Ishikawa (cell line): ENCODE data around the gene UFL1.
A peak's percentile ranks its signal among the peaks of the same experiment; 100 is the strongest.

Source experiments
- CEBPB ChIP-seq: IDR thresholded peaks from 2 replicates; pipeline ENCODE4 v1.6.1; 2012
- CREB1 ChIP-seq: IDR thresholded peaks from 2 replicates; pipeline ENCODE4 v1.6.1; 2012; ENCODE audit warnings: low read depth
- EGR1 ChIP-seq: IDR thresholded peaks from 2 replicates; pipeline ENCODE4 v1.6.1; 2012
- EP300 ChIP-seq: IDR thresholded peaks from 2 replicates; pipeline ENCODE4 v1.6.1; 2012; ENCODE audit warnings: borderline replicate concordance
- FOXM1 ChIP-seq: IDR thresholded peaks from 2 replicates; pipeline ENCODE4 v1.6.1; 2012; ENCODE audit warnings: low read depth, borderline replicate concordance
- NFIC ChIP-seq: IDR thresholded peaks from 2 replicates; pipeline ENCODE4 v1.6.1; 2012
- RAD21 ChIP-seq: IDR thresholded peaks from 2 replicates; pipeline ENCODE4 v1.6.1; 2012; ENCODE audit warnings: low read depth
- TAF1 ChIP-seq: IDR thresholded peaks from 2 replicates; pipeline ENCODE4 v1.6.1; 2012; ENCODE audit warnings: low read depth, mild to moderate bottlenecking
- TCF12 ChIP-seq: IDR thresholded peaks from 2 replicates; pipeline ENCODE4 v1.6.1; 2012; ENCODE audit warnings: low read depth
- TEAD4 ChIP-seq: IDR thresholded peaks from 2 replicates; pipeline ENCODE4 v1.6.1; 2012
- YY1 ChIP-seq: IDR thresholded peaks from 2 replicates; pipeline ENCODE4 v1.6.1; 2012; ENCODE audit warnings: low read depth
- ZBTB7A ChIP-seq: IDR thresholded peaks from 2 replicates; pipeline ENCODE4 v1.6.1; 2012; ENCODE audit warnings: low read depth
- TF ChIP-seq, protein P1 (sequence below): IDR thresholded peaks from 2 replicates; pipeline ENCODE4 v1.6.1; 2012
- TF ChIP-seq, protein P2 (sequence below): IDR thresholded peaks from 2 replicates; pipeline ENCODE4 v1.6.1; 2012; ENCODE audit warnings: low read depth, mild to moderate bottlenecking
- TF ChIP-seq, protein P3 (sequence below): IDR thresholded peaks from 2 replicates; pipeline ENCODE4 v1.6.1; 2012

Gene UFL1

DNA sequence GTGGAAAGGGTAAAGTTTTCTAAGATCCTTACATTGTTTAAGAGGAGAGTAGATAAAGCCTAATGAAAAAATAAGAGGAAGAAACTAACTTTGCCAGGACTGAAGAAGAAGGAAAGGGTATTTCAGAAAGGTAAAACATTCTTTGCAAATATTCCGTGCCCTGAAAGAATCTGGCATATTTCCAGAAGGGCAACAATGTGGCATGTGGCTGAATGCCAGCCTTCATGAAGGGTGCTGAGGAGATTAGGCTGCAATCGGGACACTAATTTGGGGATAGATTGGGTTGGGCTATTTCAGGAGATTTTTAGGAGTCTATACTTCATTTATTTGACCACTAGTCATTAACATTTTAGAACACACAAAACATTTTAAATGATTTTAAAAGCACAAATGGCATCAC, 16.2 kb upstream of the UFL1 start:
- TF ChIP-seq TEAD4 (peak; percentile 59), EP300 (no peak), YY1 (no peak), CEBPB (no peak), NFIC (peak; percentile 81), EGR1 (no peak)
- TF ChIP-seq, protein P1, sequence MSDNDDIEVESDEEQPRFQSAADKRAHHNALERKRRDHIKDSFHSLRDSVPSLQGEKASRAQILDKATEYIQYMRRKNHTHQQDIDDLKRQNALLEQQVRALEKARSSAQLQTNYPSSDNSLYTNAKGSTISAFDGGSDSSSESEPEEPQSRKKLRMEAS: no peak

DNA sequence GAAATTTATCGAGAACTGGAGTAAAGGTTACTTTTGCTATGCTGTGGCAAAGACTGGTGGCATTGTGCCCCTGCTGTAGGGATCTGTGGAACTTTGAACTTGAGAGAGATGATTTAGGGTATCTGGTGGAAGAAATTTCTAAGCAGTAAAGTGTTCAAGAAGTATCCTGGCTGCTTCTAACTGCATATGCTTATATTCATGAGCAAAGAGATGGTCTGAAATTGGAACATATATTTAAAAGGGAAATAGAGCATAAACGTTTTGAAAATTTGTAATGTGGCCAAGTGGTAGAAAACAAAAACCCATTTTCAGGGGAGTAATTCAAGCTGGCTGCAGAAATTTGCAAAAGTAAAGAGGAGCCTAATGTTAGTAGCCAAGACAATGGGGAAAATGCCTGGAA, 12.3 kb upstream of the UFL1 start:
- TF ChIP-seq TCF12 (no peak), EP300 (no peak), TEAD4 (no peak), TAF1 (no peak), NFIC (no peak), YY1 (no peak), ZBTB7A (no peak), CREB1 (no peak), EGR1 (no peak), RAD21 (no peak), CEBPB (no peak)
- TF ChIP-seq, protein P2, sequence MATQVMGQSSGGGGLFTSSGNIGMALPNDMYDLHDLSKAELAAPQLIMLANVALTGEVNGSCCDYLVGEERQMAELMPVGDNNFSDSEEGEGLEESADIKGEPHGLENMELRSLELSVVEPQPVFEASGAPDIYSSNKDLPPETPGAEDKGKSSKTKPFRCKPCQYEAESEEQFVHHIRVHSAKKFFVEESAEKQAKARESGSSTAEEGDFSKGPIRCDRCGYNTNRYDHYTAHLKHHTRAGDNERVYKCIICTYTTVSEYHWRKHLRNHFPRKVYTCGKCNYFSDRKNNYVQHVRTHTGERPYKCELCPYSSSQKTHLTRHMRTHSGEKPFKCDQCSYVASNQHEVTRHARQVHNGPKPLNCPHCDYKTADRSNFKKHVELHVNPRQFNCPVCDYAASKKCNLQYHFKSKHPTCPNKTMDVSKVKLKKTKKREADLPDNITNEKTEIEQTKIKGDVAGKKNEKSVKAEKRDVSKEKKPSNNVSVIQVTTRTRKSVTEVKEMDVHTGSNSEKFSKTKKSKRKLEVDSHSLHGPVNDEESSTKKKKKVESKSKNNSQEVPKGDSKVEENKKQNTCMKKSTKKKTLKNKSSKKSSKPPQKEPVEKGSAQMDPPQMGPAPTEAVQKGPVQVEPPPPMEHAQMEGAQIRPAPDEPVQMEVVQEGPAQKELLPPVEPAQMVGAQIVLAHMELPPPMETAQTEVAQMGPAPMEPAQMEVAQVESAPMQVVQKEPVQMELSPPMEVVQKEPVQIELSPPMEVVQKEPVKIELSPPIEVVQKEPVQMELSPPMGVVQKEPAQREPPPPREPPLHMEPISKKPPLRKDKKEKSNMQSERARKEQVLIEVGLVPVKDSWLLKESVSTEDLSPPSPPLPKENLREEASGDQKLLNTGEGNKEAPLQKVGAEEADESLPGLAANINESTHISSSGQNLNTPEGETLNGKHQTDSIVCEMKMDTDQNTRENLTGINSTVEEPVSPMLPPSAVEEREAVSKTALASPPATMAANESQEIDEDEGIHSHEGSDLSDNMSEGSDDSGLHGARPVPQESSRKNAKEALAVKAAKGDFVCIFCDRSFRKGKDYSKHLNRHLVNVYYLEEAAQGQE: no peak
- TF ChIP-seq, protein P3, sequence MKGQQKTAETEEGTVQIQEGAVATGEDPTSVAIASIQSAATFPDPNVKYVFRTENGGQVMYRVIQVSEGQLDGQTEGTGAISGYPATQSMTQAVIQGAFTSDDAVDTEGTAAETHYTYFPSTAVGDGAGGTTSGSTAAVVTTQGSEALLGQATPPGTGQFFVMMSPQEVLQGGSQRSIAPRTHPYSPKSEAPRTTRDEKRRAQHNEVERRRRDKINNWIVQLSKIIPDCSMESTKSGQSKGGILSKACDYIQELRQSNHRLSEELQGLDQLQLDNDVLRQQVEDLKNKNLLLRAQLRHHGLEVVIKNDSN: no peak

DNA sequence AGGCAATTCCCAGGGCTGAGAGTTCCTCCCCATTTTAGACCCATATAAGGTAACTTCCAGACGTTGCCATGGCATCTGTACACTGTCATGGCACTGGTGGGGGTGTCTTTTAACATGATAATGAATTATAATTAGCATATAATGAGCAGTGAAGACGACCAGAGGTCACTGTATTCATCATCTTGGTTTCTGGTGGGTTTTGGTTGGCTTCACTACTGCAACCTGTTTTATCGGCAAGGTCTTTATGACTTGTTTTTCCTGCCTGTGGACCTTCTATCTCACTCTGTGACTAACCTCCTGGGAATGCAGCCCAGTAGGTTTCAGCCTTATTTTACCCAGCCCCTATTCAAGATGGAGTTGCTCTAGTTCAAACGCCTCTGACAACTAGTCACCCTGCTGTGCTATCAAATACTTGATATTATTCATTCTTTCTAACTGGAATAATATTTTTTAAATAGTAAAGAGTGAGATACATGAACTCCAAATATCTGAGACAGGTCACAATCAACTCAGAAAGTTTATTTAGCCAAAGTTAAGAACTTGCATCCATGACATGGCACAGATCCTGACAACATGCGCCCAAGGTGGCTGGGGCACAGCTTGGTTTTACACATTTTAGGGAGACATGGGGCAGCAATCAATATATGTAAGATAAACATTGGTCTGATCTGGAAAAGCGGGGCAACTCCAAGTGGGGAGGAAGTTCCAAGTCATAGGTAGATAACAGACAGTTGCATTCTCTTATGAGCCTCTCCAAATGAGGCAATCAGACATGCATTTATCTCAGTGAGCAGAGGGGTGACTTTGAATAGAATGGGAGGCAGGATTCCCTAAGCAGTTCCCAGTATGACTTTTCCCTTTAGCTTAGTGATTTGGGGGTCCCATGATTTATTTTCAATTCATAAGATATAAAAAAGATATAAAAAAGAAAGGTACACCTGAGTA, 1.2 kb upstream of the UFL1 start:
- TF ChIP-seq TCF12: 0 out of 2 replicates have a peak, but pooled peaks have one; percentile 34
- no peak for TF ChIP-seq RAD21
- TF ChIP-seq TEAD4: peak; percentile 81
- no peak for TF ChIP-seq EGR1
- peak; percentile 24; the same call in 1 of the 2 replicates for TF ChIP-seq FOXM1
- no peak for TF ChIP-seq TAF1
- peak; percentile 70 for TF ChIP-seq YY1
- TF ChIP-seq EP300: 0 out of 2 replicates have a peak, but pooled peaks have one; percentile 30
- TF ChIP-seq CEBPB: no peak

DNA sequence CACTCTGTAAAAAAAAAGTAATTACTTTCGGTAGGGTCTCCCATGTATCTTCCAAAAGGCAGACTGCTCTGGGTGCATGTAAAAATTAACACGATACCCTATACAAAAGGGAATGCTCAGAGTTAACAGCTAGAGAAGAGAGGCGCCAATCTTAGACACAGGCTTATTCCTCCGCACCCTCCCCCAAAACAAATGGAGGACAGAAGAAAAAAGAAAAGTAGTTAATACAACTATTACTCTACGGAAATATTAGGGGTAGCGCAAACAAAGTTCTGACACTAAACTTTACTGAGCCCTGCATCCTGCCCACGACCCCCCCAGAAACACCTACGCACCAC, 331 bp upstream of the UFL1 start:
- TF ChIP-seq TEAD4 (no peak), TCF12 (no peak), FOXM1 (no peak), CREB1 (no peak)

DNA sequence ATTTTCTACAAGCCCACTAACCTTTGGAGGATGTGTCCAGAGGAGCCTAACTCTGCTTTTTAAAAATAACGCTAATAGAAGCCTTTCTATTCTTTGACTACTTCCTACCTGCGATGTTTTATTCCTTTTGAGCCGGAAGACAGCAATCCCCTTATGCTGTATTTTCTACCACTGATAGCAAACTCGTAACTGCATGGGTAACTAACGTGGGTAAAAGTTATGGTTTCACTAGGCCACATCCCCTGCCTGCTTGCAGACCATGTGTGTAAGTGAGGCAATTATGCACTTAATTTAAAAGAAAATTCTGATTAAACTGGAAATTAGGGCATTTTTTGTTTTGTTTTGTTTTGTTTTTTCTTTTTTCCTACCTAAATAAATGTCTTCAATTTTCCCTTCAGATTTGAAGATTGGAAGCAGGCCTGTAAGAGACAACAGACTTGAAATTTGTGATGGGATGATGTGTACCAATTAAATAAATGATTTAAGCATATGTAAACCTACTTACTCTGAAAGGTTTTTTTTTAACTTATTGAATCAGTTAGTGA, 931 bp downstream of the UFL1 start:
- no peak for TF ChIP-seq ZBTB7A
- TF ChIP-seq, protein P2: no peak
- no peak for TF ChIP-seq TAF1
- TF ChIP-seq TEAD4: no peak
- no peak for TF ChIP-seq YY1
- TF ChIP-seq, protein P3: no peak
- TF ChIP-seq EGR1: no peak
- TF ChIP-seq NFIC: no peak
- TF ChIP-seq TCF12: no peak
- no peak for TF ChIP-seq RAD21
- no peak for TF ChIP-seq CREB1
- no peak for TF ChIP-seq FOXM1

DNA sequence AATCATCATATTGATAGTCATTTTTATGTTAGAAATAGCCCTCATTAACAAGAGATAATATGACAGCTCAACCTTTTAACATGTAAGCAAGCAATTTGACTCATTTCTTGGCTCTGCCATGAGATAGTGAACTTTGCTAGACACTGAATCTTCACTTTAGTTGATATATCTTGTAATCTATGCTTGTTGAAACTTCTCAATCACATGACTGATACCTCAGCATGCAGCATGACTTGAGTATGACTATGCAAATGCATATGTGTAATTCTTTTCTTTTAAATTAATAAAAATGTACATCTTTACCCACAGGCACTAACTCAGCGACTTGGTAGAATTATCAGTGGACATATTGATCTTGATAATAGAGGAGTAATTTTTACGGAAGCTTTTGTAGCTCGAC, 6.6 kb downstream of the UFL1 start:
- no peak for TF ChIP-seq RAD21
- TF ChIP-seq ZBTB7A: no peak
- no peak for TF ChIP-seq NFIC
- TF ChIP-seq FOXM1: no peak
- TF ChIP-seq, protein P1: no peak
- no peak for TF ChIP-seq EGR1
- TF ChIP-seq YY1: no peak
- no peak for TF ChIP-seq CREB1
- TF ChIP-seq, protein P2: no peak
- no peak for TF ChIP-seq TCF12
- TF ChIP-seq EP300: no peak
- TF ChIP-seq TEAD4: no peak
- TF ChIP-seq CEBPB: no peak
- TF ChIP-seq, protein P3: no peak
- TF ChIP-seq TAF1: no peak
